GM12892 (cell line): ENCODE results near the gene DNAJC9.

Source experiments
- POLR2A ChIP-seq: IDR thresholded peaks from 2 replicates; pipeline ENCODE4 v1.6.1; 2011; ENCODE audit warnings: low read depth, low read length, control low read depth
- POLR2AphosphoS5 ChIP-seq: IDR thresholded peaks from 2 replicates; pipeline ENCODE4 v1.6.1; 2011; ENCODE audit warnings: low read depth, low read length, control low read depth

DNA sequence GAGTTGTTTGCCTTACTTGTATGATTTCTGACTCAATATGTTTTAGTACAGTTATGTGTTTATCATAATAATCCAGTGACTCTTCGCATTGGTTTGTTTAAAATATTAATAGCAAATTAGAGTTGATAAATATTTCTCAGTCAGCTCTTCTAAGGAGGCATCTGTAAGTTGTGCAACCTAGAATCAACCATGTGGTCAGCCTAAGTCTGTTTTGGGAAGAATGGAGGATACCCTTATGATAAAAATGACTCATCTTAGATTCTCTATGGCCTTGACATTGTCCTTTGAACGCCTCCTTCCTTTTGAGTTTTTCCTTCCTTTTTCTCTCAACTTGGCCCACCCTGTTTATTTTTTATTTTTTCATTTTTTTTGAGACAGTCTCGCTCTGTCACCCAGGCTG lies 18.8 kb downstream of the DNAJC9 start:
- no peak for TF ChIP-seq POLR2A
- no peak for TF ChIP-seq POLR2AphosphoS5
